Stimulated activated CD4-positive, alpha-beta T cell treated with anti-CD3 and anti-CD28 coated beads, Interleukin-1b, Interleukin-23, amount 100 ng/mL, for 48 hours (primary cell): ENCODE data around the gene ANKRD1.
"Not testable (repeated sequence)": the region's sequence is repeated elsewhere in the genome, so short reads cannot be mapped to it uniquely, and the experiment has no call there.

Experiments
- DNase-seq: peaks from one replicate; pipeline ENCODE4 v3.0.0-alpha.2; 2020

ANKRD1 gene

GRCh38 chr10:90920986-90921666 lies at the start of gene ANKRD1:
TSS of gene ANKRD1 (minus strand) at chr10:90921087. CDS start at chr10:90921027, 60 bp downstream.
- no peak for DNase-seq

GRCh38 chr10:90969947-90970673 lies 49.2 kb upstream of the ANKRD1 start:
- no peak for DNase-seq

- DNase-seq = no peak
These were observed 48.2 kb upstream of the ANKRD1 start for GRCh38 chr10:90969121-90969534.

- DNase-seq = no peak
These were observed 47.6 kb upstream of the ANKRD1 start for GRCh38 chr10:90968328-90969081.

GRCh38 chr10:90967865-90968264 lies 47.0 kb upstream of the ANKRD1 start:
- DNase-seq = no peak

GRCh38 chr10:90966146-90966545 lies 45.3 kb upstream of the ANKRD1 start:
- DNase-seq = no peak

- DNase-seq = no peak
These were observed 44.8 kb upstream of the ANKRD1 start for GRCh38 chr10:90965720-90966119.

GRCh38 chr10:90964781-90965465 lies 44.0 kb upstream of the ANKRD1 start:
- no peak for DNase-seq

- no peak for DNase-seq
These were observed 42.4 kb upstream of the ANKRD1 start for GRCh38 chr10:90963331-90963730.

GRCh38 chr10:90960355-90960814 lies 39.5 kb upstream of the ANKRD1 start:
- DNase-seq = peak; percentile 3

- no peak for DNase-seq
These were observed 38.9 kb upstream of the ANKRD1 start for GRCh38 chr10:90959826-90960225.

- DNase-seq = no peak
These were observed 37.9 kb upstream of the ANKRD1 start for GRCh38 chr10:90958781-90959180.

- no peak for DNase-seq
These were observed 26.4 kb upstream of the ANKRD1 start for GRCh38 chr10:90947030-90947960.

- DNase-seq = no peak
These were observed 24.7 kb upstream of the ANKRD1 start for GRCh38 chr10:90945491-90946070.

- no peak for DNase-seq
These were observed 23.9 kb upstream of the ANKRD1 start for GRCh38 chr10:90944749-90945148.

GRCh38 chr10:90942980-90943379 lies 22.1 kb upstream of the ANKRD1 start:
- not testable (repeated sequence) for DNase-seq

- no peak for DNase-seq
These were observed 18.8 kb upstream of the ANKRD1 start for GRCh38 chr10:90939648-90940047.

- DNase-seq = no peak
These were observed 18.2 kb upstream of the ANKRD1 start for GRCh38 chr10:90939116-90939515.

- no peak for DNase-seq
These were observed 16.9 kb upstream of the ANKRD1 start for GRCh38 chr10:90937645-90938258.

GRCh38 chr10:90936276-90936659 lies 15.4 kb upstream of the ANKRD1 start:
- DNase-seq = no peak
